Fibroblast of lung (primary cell): ENCODE data around the gene GRPEL2.

Experiments
- EZH2 ChIP-seq: IDR thresholded peaks from 2 replicates; pipeline ENCODE4 v1.5.1; 2012; ENCODE audit warnings: low read length, control low read depth, mild to moderate bottlenecking; ENCODE audit errors: missing control alignments
- TF ChIP-seq, protein P1 (sequence below), 2 donors: IDR thresholded peaks in 1 of 2; conservative IDR thresholded peaks in 1 of 2; 1 replicate in 1 of 2; 2 replicates in 1 of 2; pipeline ENCODE4 v1.5.1; 2011 to 2012; ENCODE audit warnings: low read length in 2 of 2, control low read depth in 1 of 2, inconsistent platforms in 1 of 2, low read depth in 1 of 2, mild to moderate bottlenecking in 1 of 2

DNA sequence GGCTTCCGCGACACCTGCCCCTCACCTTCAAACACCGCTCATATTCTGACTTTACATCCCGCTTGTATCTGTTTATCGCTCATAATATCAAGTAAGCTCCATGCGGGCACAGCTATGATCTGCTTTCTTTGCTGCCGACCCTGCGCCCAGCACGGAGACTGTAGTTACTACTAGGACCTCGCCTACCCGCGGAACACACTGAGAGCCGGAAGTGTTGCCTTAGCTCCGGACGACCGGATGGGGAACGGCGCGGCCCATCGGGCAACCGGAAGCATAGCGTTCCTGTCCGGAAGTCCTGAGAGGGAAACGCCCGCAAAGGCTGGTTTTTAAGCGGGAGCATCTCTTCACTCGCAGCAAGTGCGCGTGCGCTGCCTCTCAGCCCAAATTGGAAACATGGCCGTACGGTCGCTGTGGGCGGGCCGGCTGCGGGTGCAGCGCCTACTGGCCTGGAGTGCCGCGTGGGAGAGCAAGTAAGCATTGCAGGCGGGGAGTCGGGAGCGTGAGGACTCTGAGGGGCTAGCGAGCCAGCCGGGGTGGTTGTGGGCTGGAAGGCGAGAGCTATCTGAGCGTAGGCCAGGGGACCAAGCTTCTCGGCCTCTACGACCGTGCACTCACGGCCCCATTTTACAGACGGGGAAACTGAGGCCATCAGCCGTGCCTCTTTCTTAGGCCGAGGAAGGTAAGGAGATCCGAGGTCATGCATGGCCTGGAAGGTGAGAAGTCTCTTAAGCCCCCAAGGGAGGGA, at the start of gene GRPEL2:
- TF ChIP-seq, protein P1, sequence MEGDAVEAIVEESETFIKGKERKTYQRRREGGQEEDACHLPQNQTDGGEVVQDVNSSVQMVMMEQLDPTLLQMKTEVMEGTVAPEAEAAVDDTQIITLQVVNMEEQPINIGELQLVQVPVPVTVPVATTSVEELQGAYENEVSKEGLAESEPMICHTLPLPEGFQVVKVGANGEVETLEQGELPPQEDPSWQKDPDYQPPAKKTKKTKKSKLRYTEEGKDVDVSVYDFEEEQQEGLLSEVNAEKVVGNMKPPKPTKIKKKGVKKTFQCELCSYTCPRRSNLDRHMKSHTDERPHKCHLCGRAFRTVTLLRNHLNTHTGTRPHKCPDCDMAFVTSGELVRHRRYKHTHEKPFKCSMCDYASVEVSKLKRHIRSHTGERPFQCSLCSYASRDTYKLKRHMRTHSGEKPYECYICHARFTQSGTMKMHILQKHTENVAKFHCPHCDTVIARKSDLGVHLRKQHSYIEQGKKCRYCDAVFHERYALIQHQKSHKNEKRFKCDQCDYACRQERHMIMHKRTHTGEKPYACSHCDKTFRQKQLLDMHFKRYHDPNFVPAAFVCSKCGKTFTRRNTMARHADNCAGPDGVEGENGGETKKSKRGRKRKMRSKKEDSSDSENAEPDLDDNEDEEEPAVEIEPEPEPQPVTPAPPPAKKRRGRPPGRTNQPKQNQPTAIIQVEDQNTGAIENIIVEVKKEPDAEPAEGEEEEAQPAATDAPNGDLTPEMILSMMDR (conservative IDR thresholded peaks at IDR 0.05 in 1 of 2, IDR thresholded peaks at IDR 0.05 in 1 of 2; ENCODE audit: low read depth in 1 of 2, low read length in 2 of 2): no peak
- no peak for TF ChIP-seq EZH2
